NCI-H1694 treated with DMSO at 0.1 percent for 48 hours (cell line): Measurements from ENCODE around the gene ZNF714.
A peak's percentile ranks its signal among the peaks of the same experiment; 100 is the strongest.

Experiments
- DNase-seq: peaks from one replicate; lab custom pipeline; 2025; lab: John Stamatoyannopoulos, UW

The ZNF714 gene

DNA sequence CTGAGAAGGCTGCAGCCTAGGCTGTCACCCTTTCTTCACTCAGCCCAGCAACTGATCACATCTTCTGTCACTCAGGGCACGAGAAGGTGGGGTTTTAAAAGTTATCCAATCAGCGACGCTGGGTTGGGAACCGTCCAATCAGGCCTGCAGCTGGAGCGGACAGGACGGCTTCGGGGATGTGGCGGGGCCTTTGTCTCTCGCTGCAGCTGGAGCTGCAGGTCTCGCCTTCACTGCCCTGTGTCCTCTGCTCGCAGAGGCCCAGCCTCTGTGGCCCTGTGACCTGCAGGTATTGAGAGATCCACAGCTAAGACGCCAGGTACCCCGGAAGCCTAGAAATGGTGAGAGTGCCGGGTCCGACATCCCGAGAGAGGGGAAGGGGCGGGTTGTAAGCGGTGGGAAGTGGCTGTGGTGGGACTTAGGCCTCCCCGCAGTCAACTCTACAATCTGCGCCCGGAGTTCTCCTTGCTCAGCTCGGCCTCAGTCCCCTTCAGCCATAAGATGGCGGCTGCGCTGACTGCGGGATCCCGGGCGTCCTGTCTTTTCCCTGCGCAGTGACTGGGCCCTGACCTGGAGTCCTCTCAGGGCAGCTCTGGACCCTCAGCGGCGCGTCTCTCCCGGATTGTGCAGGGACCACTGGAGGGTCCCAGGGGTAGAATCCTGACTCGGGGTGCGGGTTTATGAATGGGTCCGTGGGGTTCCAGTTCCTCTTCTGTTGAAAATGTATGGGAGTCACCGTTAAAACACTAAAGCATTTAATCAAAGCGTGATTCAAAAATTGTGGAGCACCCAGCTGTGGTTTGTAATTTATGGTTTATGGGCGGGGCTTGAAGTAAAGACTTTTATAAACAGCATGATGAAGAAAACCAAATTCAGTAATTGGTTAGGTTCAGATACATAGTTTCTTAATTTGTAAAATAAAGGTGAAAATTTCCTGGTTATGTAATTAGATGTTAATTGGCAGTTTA, at the start of gene ZNF714:
ZNF714 (plus strand) TSS at position 193 of the 965 bp plus-strand sequence. CDS start 16,066 bp downstream, outside the sequence.
- DNase-seq, result peak; percentile 95

DNA sequence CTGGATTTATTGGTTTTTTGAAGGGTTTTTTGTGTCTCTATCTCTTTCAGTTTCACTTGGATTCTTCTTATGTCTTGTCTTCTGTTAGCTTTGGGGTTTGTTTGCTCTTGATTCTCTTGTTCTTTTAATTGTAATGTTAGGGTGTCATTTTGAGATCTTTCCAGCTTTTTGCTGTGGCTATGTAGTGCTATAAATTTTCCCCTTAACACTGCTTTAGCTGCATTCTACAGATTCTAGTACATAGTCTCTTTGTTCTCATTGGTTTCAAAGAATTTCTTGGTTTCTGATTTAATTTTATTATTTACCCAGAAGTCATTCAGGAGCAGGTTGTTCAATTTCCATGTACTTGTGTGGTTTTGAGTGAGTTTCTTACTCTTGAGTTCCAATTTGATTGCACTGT, 37.0 kb upstream of the ZNF714 start:
- DNase-seq, result no peak

DNA sequence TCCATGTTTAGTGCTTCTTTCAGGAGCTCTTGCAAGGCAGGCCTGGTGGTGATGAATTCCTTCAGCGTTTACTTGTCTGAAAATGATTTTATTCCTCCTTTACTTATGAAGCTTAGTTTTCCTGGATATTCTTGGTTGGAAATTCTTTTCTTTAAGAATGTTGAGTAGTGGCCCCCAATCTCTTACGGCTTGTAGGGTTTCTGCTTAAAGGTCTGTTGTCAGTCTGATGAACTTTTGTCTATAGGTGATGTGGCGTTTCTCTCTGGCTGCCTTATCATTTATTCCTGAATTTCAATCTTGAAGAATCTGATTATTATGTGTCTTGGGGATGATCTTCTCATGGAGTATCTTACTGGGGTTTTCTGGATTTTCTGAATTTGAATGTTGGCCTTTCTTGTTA, 35.5 kb upstream of the ZNF714 start:
- no peak for DNase-seq

DNA sequence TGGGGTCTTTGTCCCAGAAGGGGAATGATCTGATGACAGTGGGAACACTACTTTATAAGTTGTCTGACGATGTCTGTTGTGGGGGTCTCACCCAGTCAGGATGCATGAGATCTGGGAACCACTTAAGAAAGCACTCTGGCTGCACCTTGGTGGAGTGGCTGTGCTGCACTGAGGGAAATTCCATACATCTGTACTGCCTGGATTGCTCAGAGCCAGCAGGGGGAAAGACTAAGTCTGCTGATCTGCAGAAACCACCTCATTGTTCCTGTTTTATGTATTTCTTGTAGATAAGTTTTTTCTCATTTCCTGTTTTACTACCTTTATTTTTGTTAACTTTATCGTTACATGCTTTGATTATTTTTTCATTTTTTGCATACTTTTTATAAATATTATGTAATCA, 34.3 kb upstream of the ZNF714 start:
- no peak for DNase-seq

DNA sequence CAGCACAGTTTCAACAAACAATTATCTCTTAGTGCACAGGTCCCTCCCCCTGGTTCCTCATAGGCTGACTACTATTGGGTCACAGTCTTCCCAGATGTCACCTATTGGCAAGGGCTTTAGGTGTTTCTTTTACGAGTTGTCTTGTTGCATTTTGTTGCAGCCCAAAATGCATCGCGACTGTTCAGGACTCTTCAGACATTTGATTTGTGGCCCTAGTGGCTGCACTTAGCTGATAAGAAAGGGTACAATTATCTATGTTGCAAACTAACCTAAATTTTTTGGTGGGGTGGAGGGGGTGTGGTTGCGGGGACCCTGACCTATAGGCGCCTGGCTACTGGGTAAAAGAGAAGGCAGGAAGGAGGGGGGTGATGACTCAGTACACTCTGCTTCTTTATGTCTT, 29.1 kb upstream of the ZNF714 start:
- DNase-seq, result no peak

DNA sequence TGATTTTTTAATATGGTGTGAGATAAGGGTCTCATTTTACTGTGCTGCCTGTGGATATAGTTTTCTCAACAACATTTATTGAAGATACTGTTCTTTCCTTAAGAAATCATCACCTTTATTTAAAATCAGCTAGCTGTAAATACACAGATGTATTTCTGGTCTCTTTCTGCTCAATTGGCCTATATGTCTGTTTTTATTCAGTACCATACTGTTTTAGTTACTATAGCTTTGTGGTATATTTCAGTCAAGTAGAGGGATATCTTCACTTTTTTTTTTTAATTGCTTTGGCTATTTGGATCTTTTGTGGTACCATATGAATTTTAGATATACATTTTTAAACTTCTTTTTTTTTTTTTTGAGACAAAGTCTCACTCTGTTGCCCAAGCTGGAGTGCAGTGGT, 16.7 kb upstream of the ZNF714 start:
- no peak for DNase-seq

DNA sequence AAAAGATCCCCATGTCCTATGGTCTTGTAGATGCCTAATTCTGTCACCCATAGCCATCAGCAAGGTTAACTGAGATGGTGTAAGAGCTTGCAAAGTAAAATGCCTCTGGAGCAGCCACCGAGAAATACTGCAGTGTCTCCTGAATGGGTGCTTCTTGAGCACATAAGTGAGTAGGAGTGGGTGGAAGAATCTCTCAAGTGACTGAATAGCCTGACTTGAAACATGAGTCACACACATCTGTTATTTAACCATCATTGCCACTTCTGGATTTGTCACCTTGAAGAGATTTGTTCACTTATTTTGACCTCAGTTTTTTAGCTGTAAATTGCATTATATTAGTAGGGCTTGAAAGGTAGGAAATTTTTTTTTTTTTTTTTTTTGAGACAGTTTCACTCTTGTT, 2.3 kb downstream of the ZNF714 start:
- DNase-seq, result no peak

DNA sequence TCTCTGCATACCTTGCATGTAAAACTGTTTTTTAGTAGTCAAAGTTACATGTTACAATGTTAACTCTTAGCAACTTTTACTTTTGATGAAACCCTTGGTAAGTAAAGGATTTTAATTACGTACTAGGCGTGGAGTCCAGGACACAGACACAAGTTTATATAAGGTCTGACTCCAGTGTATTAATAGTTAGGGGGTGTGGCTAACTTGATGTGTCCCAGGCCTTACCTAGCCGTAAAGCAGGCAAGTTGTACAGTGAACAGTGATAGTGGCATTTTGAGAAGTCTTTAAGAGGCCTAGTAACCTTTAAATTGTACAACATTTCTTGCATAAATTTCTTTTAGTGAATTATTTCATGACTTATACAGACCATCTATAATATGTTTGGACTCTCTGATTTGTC, 5.9 kb downstream of the ZNF714 start:
- no peak for DNase-seq

DNA sequence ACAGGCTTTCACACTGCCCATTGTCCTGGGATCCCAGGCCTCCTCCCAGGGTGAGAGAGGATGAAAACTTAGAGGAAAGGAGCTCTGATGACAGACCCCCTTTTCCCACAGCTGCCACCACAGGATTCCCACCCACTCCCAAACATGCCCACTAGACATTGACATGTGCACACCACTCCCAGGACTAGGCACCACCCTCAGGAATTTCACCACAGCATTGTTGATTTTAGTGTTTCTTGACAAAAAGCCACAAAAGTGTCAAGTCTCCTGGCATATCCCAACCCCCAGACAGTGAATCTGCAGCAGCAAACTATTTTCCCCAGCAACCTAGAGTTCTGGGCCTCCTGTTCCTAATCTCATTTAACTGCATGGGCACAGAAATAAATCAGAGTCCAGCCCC, 10.1 kb downstream of the ZNF714 start:
- no peak for DNase-seq

DNA sequence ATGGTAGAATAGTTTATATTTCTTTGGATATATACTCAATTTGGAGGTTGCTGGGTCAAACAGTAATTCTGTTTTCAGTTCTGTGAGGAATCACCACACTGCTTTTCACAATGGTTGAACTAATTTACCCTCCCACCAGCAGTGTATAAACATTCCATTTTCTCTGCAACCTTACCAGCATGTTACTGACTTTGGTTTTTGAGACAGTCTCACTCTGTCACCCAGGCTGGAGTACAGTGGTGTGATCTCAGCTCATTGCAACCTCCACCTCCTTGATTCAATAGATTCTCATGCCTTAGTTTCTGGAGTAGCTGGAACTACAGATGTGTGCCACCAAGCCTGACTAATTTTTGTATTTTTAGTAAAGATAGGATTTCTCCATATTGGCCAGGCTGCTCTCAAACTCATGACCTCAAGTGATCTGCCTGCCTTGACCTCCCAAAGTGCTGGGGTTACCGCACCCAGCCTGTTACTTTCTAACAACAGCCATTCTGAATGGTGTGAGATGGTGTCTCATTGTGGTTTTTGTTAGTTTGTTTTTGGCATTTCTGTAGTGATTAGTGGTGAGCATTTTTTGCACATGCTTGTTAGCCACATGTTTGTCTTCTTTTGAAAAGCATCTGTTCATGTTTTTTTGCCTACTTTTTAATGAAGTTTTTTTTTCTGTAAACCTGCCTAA, 12.5 kb downstream of the ZNF714 start:
- DNase-seq, result no peak

DNA sequence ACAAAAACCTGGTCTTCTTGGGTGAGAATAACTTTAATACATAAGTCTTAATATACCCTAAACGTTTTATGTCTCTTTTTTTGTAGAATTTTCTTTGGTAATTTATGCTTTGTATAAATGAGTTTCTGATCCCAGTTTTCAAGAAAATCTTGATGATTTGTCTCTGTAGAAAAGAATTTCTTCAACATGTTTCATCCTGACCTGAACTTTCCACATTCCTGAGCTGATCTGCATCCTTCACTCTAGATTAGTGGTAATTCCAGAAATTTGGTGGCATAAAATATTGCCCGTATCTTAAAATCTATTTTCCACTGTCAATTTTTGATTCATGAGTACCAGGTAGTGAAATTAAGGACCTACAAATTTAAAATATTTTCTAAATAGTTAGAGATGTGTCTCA, 16.3 kb downstream of the ZNF714 start:
- DNase-seq, result no peak

DNA sequence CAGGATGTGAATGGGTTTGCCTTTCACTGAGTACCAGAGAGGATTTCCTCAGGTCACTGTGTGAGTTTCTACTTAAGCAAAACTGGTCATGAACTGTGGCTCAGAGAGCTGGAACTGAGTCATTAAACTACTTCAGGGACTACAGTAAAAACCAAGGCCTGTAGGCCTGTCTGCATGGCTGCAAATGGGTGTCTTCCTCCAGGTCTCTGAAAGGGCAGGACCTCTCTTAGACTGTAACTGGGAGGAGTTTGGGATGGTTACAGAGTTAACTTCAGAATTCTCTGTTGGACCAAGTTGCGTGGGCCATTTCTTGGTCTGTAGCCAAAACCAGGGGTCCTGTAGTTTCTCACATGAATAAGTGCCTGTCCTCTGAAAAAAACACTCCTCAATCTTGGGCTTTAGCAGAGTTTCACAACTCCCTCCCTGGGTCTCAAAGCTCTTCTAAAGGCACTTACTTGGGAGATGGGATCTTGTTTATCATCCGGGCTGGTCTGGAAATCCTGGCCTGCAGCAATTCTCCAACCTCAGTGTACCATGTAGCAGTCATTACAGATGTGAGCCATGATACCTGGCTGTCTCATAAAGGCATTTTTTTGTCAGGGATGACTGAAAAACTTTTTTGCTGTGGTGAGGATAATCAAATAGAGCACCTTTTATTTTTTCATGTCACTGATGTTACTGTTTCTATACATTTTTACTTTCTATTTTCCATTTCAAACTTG, 19.7 kb downstream of the ZNF714 start:
- DNase-seq, result no peak

DNA sequence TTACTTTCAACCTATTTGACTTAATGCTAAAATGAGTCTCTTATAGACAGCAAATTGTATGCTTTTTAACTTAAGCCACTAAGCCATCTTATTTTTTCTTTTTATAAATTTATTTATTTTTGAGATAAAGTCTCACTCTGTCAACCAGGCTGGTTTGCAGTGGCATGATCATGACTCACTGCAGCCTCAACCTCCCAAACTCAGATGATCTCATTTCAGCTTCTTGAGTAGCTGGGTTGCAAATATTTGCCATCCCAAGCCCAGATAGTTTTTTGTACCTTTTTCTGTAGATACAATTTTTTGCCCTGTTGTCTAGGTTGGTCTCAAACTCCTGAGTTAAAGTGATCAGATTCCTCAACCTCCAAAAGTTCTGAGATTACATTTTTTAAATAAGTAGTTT, 27.1 kb downstream of the ZNF714 start:
- no peak for DNase-seq

DNA sequence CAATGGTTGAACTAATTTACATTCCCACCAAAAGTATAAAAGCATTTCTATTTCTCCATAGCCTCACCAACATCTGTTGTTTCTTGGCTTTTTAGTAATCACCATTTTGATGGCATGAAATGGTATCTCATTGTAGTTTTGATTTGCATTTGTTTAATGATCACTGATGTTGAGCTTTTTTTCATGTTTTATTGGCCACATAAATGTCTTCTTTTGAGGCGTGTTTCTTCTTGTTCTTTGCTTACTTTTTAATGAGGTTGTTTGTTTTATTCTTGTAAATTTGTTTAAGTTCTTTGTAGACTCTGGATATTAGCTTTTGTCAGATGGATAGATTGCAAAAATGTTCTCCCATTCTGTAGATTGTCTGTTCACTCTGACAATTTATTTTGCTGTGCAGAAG, 28.2 kb downstream of the ZNF714 start:
- no peak for DNase-seq

DNA sequence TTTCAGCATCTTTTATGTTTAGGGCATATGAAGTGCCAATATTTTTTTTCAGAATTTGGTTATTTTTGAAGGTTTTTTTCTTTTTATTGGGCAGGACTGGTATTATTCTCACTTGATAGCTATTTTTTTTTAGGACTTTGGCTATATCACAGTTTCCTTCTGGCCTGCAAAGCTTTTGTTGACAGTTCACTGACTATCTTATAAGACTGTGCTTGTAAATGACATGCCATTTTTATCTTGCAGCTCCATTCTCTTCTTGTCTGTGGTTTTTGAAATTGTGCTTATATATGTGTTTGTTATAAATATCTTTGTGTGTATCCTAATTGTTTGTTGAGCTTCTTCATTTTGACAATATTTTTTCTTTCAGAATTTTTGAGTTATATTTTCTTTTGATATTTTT, 33.4 kb downstream of the ZNF714 start:
- DNase-seq, result no peak

DNA sequence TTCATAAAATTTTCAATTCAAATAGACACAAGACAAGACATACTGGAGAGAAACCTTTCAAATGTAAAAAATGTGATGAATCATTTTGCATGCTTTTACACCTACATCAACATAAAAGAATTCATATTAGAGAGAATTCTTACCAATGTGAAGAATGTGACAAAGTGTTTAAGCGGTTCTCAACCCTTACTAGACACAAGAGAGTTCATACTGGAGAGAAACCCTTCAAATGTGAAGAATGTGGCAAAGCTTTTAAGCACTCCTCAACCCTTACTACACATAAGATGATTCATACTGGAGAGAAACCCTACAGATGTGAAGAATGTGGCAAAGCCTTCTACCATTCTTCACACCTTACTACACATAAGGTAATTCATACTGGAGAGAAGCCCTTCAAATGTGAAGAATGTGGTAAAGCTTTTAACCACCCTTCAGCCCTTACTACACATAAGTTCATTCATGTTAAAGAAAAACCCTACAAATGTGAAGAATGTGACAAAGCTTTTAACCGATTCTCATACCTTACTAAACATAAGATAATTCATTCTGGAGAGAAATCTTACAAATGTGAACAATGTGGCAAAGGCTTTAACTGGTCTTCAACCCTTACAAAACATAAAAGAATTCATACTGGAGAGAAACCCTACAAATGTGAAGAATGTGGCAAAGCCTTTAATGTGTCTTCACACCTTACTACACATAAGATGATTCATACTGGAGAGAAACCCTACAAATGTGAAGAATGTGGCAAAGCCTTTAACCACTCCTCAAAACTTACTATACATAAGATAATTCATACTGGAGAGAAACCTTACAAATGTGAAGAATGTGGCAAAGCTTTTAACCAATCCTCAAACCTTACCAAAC, 35.3 kb downstream of the ZNF714 start:
- DNase-seq, result no peak

DNA sequence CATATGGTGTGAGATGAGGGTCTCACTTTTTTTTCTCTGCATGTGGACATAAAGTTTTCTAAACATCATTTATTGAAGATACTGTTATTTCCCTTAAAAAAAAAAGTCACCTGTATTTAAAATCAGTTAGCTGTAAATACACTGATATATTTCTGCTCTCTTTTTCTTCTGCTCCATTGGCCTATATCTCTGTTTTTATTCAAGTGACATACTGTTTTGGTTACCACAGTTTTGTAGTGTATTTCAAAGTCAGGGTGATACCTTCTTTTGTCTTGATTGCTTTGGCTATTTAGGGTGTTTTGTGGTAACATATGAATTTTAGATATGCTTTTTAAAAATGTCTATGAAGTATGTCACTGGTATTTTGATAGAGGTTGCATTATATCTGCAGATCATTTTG, 44.1 kb downstream of the ZNF714 start:
- no peak for DNase-seq

DNA sequence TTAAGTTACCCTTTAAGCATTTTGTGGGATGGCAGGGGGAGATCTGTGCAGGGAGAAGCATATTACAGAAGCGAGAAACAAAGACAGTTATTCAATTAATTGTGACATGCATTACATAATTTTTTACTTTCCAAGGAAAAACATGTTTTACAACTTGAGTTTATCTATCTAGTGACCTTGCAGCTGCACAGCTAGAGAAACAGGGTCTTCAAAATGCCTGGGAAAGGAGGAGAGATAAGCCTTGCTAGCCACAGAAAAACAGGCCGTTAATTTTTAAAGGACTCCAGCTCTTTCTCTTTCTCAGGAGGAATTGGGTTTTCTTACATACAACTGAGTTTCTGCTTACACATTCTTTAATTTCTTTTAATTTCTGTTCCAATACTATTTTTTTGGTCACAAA, 45.0 kb downstream of the ZNF714 start:
- no peak for DNase-seq

DNA sequence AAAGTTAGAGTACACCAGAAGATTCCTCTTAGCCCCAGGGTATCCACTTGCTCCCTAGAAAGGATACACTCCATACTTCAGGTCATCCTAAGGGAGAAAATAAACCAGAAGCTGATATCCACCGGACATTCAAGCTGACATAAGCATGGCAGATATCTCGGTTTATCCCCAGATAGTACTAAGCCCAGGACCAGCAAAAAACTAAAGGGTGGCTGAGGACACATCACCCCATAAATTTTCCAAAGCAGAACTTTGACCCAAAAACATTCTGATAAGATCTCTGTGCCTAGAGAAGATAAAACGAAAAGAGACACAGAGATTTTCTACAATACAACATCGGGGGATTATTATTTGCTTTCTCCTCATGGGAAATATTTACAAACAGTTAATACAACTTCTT, 45.9 kb downstream of the ZNF714 start:
- no peak for DNase-seq

DNA sequence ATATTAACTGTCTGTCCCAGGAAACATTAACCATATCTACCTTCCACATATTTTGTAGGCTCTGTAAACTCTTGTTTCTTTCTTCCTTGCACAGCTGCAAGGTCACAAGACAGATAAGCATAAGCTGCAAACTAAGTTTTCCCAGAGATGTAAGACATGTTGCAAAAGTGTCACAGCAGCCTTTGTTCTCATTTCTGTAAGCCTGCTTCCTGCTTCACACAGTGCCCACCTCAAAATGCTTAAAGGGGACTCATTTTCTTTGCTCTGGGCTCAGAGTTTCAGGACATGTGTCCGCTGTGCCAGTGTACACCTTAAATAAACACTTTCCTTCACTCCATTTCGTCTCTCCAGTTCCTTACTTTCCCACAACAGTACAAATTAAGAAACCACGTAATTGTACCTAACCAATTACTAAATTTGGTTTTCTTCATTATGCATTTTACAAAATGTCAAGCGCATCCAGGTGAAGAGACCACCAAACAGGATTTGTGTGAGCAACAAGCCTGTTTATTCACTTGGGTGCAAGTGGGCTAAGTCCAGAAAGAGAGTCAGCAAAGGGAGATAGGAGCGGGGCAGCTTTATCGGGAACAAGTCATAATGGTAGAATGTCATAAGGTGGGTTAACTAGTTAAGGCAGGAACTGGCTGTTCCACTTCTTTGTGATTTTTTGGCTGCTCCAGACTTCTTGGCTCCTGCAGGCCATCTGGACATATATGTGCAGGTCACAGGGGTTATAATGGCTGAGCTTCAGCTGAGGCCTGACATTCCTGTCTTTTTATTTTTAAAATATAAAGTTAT, 47.1 kb downstream of the ZNF714 start:
- no peak for DNase-seq
